IMR-90 (cell line): ENCODE results near the gene DUS4L.

Source experiments
- CEBPB ChIP-seq: IDR thresholded peaks from 2 replicates; pipeline ENCODE4 v1.6.1; 2012; ENCODE audit warnings: low read depth, low read length, improper control_type of control experiment
- CTCF ChIP-seq: conservative IDR thresholded peaks from 2 replicates; pipeline ENCODE4 v1.5.1; 2012; ENCODE audit warnings: mild to moderate bottlenecking, low read depth, low read length, improper control_type of control experiment
- MXI1 ChIP-seq: IDR thresholded peaks from 2 replicates; pipeline ENCODE4 v1.6.1; 2012; ENCODE audit warnings: low read depth, mild to moderate bottlenecking, low read length, moderate library complexity, borderline replicate concordance
- POLR2A ChIP-seq: IDR thresholded peaks from 2 replicates; pipeline ENCODE4 v1.6.1; 2012; ENCODE audit warnings: mild to moderate bottlenecking, low read depth, low read length
- RAD21 ChIP-seq: IDR thresholded peaks from 2 replicates; pipeline ENCODE4 v1.6.1; 2012; ENCODE audit warnings: low read length, improper control_type of control experiment
- RCOR1 ChIP-seq: IDR thresholded peaks from 2 replicates; pipeline ENCODE4 v1.6.1; 2012; ENCODE audit warnings: mild to moderate bottlenecking, low read length, improper control_type of control experiment; ENCODE audit not compliant: insufficient replicate concordance

GRCh38 chr7:107588529-107589130 is 24.9 kb downstream of the DUS4L start:
- no peak for TF ChIP-seq CTCF
- TF ChIP-seq POLR2A = no peak
- TF ChIP-seq RCOR1 = no peak
- TF ChIP-seq MXI1 = no peak
- TF ChIP-seq CEBPB = no peak
- no peak for TF ChIP-seq RAD21
